Neural cell (in vitro differentiated cells): ENCODE data around the gene NELFE. TPM values are rescaled to one million over a fixed set of nuclear protein-coding genes. Genes with fewer than 3 reads are reported as not detected.
"Not testable (repeated sequence)": the region's sequence is repeated elsewhere in the genome, so short reads cannot be mapped to it uniquely, and the experiment has no call there.

Experiments used
- H2AFZ ChIP-seq: fragments of 200-600, 300-800 bp; sonication (generic), shearing (Covaris generic); 2 replicates; pipeline ENCODE4 v1.6.0; 2014; ENCODE audit warnings: low read depth, mild to moderate bottlenecking, antibody characterized with exemption, low read length, moderate library complexity
- H3F3A ChIP-seq: fragments of 200-600 bp; shearing (Covaris generic); 2 replicates; pipeline ENCODE4 v1.6.1; 2016; ENCODE audit warnings: mild to moderate bottlenecking, moderate library complexity, mixed read lengths, antibody characterized with exemption, low read length; ENCODE audit not compliant: insufficient read depth, poor library complexity, severe bottlenecking
- H3K27ac ChIP-seq: fragments of 200-600, 300-800 bp; sonication (generic), shearing (Covaris generic); 2 replicates; pipeline ENCODE4 v1.5.1; 2014; ENCODE audit warnings: mild to moderate bottlenecking, low read length, moderate library complexity
- H3K27me3 ChIP-seq: fragments of 300-800, 200-600 bp; sonication (generic), shearing (Covaris generic); 2 replicates; pipeline ENCODE4 v1.6.0; 2014; ENCODE audit warnings: mild to moderate bottlenecking, low read depth, low read length, moderate library complexity; ENCODE audit not compliant: insufficient read depth
- H3K36me3 ChIP-seq: fragments of 300-800, 200-600 bp; sonication (generic), shearing (Covaris generic); 2 replicates; pipeline ENCODE4 v1.5.1; 2014; ENCODE audit warnings: mild to moderate bottlenecking, antibody characterized with exemption, low read length, moderate library complexity; ENCODE audit not compliant: insufficient read depth
- H3K4me2 ChIP-seq: fragments of 300-800, 200-600 bp; sonication (generic), shearing (Covaris generic); 2 replicates; pipeline ENCODE4 v1.6.0; 2014; ENCODE audit warnings: mild to moderate bottlenecking, low read length
- H3K4me3 ChIP-seq: fragments of 300-800, 200-600 bp; sonication (generic), shearing (Covaris generic); 2 replicates; pipeline ENCODE4 v1.5.1; 2014; ENCODE audit warnings: mild to moderate bottlenecking, low read length, moderate library complexity
- H3K79me2 ChIP-seq: fragments of 200-600 bp; shearing (Covaris generic); replicated peaks from 2 replicates; pipeline ENCODE4 v1.6.0; 2014; ENCODE audit warnings: mild to moderate bottlenecking, low read length, moderate library complexity; ENCODE audit not compliant: insufficient read depth
- H3K9ac ChIP-seq: fragments of 300-800, 200-600 bp; sonication (generic), shearing (Covaris generic); 2 replicates; pipeline ENCODE4 v1.6.1; 2016; ENCODE audit warnings: mild to moderate bottlenecking, low read length, mixed read lengths
- H3K9me2 ChIP-seq: fragments of 200-600 bp; shearing (Covaris generic); 2 replicates; pipeline ENCODE4 v1.6.1; 2016; ENCODE audit warnings: mild to moderate bottlenecking, low read length, mixed read lengths; ENCODE audit not compliant: insufficient read depth
- H3K9me3 ChIP-seq: fragments of 200-600, 300-800 bp; sonication (generic), shearing (Covaris generic); 2 replicates; pipeline ENCODE4 v1.6.1; 2016; ENCODE audit warnings: mild to moderate bottlenecking, mixed run types, low read length, moderate library complexity, mixed read lengths
- H4K20me1 ChIP-seq: fragments of 200-600 bp; shearing (Covaris generic); 2 replicates; pipeline ENCODE4 v1.6.1; 2016; ENCODE audit warnings: mild to moderate bottlenecking, mixed run types; ENCODE audit not compliant: insufficient read depth
- EZH2 ChIP-seq: fragments of 200-600, 300-800 bp; shearing (Covaris generic), sonication (generic); IDR thresholded peaks from 2 replicates; pipeline ENCODE4 v1.6.1; 2014; ENCODE audit warnings: antibody characterized with exemption, low read length, borderline replicate concordance, mild to moderate bottlenecking; ENCODE audit not compliant: insufficient read depth, poor library complexity, severe bottlenecking
- POLR2AphosphoS5 ChIP-seq: IDR thresholded peaks from 2 replicates; pipeline ENCODE4 v1.6.1; 2012
- RAD21 ChIP-seq: fragments of 450-650 bp; conservative IDR thresholded peaks from 2 replicates; pipeline ENCODE4 v1.6.1; 2014; ENCODE audit warnings: antibody characterized with exemption, mild to moderate bottlenecking, moderate library complexity
- SMC3 ChIP-seq: fragments of 450-650 bp; conservative IDR thresholded peaks from 2 replicates; pipeline ENCODE4 v1.6.1; 2014; ENCODE audit warnings: antibody characterized with exemption, mild to moderate bottlenecking, moderate library complexity; ENCODE audit not compliant: poor library complexity
- TAF1 ChIP-seq: IDR thresholded peaks from 2 replicates; pipeline ENCODE4 v1.6.1; 2012; ENCODE audit warnings: low read depth
- polyA plus RNA-seq: library from polyadenylated mRNA; depleted of rRNA; stranded (reverse); fragments of >200 nt; gene quantifications from 2 replicates; pipeline ENCODE4 v1.2.3, GENCODE V29; 2014
- TF ChIP-seq, protein P1 (sequence below): IDR thresholded peaks from 2 replicates; pipeline ENCODE4 v1.6.1; 2012; ENCODE audit warnings: borderline replicate concordance
- TF ChIP-seq, protein P2 (sequence below): fragments of 450-650 bp; IDR thresholded peaks from 2 replicates; pipeline ENCODE4 v1.5.1; 2014; ENCODE audit warnings: antibody characterized with exemption, mild to moderate bottlenecking, moderate library complexity; ENCODE audit not compliant: poor library complexity, severe bottlenecking

The NELFE gene
- polyA plus RNA-seq, 1 donor from 2014 or later, result 103 TPM

DNA sequence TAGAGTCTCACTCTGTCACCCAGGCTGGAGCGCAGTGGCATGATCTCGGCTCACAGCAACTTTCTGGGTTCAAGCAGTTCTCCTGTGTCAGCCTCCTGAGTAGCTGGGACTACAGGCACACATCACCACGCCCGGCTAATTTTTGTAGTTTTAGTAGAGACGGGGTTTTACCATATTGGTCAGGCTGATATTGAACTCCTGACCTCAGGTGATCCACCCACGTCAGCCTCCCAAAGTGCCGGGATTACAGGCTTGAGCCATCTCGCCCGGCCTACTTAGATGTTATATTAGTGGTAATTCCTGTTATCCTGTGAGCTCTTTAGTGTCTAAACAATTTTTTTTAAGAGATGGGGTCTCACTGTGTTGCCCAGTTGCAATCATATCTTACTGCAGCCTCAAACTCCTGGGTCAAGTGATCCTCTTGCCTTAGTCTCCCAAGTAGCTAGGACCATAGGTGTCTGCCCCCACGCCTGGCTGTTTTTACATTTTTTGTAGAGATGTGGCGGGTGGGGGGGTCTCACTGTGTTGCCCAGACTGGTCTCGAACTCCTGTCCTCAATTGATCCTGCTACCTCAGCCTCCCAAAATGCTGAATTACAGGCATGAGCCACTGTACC is 19.2 kb upstream of the NELFE start:
- no peak for TF ChIP-seq RAD21
- H2AFZ ChIP-seq, result no peak overlapping the region
- H3K79me2 ChIP-seq, result peaks cover 14% of the 10 kb centered on the region
- no peaks in the 10 kb centered on the region for H3K27me3 ChIP-seq
- H4K20me1 ChIP-seq, result no peaks in the 10 kb centered on the region
- no peaks in the 10 kb centered on the region for H3K9me3 ChIP-seq
- H3K36me3 ChIP-seq, result no peaks in the 10 kb centered on the region
- H3F3A ChIP-seq, result no peaks in the 10 kb centered on the region
- no peaks in the 10 kb centered on the region for H3K9me2 ChIP-seq
- H3K27ac ChIP-seq, result no peak overlapping the region
- no peak overlapping the region for H3K4me3 ChIP-seq
- H3K4me2 ChIP-seq, result no peak overlapping the region
- H3K9ac ChIP-seq, result no peak overlapping the region

DNA sequence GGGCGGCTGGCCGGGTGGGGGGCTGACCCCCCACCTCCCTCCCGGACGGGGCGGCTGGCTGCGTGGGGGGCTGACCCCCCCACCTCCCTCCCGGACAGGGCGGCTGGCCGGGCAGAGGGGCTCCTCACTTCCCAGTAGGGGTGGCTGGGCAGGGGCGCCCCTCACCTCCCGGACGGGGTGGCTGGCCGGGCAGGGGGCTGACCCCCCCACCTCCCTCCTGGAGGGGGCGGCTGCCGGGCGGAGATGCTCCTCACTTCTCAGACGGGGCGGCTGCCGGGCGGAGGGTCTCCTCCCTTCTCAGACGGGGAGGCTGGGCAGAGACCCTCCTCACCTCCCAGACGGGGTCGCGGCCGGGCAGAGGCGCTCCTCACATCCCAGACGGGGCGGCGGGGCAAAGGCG is 17.3 kb upstream of the NELFE start:
- not testable (repeated sequence) for H2AFZ ChIP-seq, H3K27ac ChIP-seq

DNA sequence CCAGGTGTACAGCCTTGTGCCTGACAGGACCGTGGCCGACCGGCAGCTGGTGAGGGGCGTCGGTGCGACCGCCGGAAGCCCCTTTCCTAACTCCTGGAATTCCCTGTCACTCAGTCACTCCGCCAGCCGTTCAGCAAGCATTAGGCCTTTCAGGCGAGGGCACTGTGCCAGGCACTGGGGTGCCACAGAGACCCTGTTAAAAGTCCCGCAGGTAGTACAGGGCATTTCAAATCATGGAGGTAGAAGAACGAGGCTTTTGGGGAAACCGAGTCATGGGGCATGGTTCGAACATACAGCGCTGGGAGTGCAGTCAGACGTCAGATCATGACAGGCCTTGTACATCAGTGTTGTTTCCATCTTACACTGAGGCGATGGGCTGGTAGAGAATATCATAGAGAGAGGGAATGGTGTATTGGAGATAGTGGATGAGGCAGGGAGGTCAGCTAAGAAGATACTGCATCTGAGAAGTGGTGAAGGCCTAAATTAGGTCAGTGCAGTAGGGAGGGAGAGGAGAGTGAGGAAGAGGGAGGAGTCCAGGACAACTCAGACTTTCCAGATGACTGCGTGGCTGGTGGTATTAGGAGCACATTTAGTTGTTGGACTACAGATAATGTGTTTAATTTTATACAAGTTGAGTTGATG is 14.1 kb upstream of the NELFE start:
- Histone ChIP-seq H3K9me3 (no peaks in the 10 kb centered on the region), H3K4me2 (peak overlapping the region; percentile 85), H3K79me2 (peaks cover 22% of the 10 kb centered on the region), H3F3A (no peaks in the 10 kb centered on the region), H3K4me3 (peak overlapping the region; percentile 95), H4K20me1 (no peaks in the 10 kb centered on the region), H3K36me3 (no peaks in the 10 kb centered on the region), H3K27ac (peak overlapping the region; percentile 98), H2AFZ (peak overlapping the region; percentile 81), H3K27me3 (no peaks in the 10 kb centered on the region), H3K9ac (peak overlapping the region; percentile 93), H3K9me2 (no peaks in the 10 kb centered on the region)
- TF ChIP-seq, protein P1, sequence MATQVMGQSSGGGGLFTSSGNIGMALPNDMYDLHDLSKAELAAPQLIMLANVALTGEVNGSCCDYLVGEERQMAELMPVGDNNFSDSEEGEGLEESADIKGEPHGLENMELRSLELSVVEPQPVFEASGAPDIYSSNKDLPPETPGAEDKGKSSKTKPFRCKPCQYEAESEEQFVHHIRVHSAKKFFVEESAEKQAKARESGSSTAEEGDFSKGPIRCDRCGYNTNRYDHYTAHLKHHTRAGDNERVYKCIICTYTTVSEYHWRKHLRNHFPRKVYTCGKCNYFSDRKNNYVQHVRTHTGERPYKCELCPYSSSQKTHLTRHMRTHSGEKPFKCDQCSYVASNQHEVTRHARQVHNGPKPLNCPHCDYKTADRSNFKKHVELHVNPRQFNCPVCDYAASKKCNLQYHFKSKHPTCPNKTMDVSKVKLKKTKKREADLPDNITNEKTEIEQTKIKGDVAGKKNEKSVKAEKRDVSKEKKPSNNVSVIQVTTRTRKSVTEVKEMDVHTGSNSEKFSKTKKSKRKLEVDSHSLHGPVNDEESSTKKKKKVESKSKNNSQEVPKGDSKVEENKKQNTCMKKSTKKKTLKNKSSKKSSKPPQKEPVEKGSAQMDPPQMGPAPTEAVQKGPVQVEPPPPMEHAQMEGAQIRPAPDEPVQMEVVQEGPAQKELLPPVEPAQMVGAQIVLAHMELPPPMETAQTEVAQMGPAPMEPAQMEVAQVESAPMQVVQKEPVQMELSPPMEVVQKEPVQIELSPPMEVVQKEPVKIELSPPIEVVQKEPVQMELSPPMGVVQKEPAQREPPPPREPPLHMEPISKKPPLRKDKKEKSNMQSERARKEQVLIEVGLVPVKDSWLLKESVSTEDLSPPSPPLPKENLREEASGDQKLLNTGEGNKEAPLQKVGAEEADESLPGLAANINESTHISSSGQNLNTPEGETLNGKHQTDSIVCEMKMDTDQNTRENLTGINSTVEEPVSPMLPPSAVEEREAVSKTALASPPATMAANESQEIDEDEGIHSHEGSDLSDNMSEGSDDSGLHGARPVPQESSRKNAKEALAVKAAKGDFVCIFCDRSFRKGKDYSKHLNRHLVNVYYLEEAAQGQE, result peak; percentile 4
- TF ChIP-seq RAD21, result no peak

More for the DNA sequence above, 17.3 kb upstream of the NELFE start:
- peaks cover 20% of the 10 kb centered on the region for H3K79me2 ChIP-seq
- not testable (repeated sequence) for H3F3A ChIP-seq, H3K9me3 ChIP-seq, H3K36me3 ChIP-seq, H4K20me1 ChIP-seq, H3K4me3 ChIP-seq, H3K9ac ChIP-seq, H3K27me3 ChIP-seq, H3K9me2 ChIP-seq, H3K4me2 ChIP-seq

DNA sequence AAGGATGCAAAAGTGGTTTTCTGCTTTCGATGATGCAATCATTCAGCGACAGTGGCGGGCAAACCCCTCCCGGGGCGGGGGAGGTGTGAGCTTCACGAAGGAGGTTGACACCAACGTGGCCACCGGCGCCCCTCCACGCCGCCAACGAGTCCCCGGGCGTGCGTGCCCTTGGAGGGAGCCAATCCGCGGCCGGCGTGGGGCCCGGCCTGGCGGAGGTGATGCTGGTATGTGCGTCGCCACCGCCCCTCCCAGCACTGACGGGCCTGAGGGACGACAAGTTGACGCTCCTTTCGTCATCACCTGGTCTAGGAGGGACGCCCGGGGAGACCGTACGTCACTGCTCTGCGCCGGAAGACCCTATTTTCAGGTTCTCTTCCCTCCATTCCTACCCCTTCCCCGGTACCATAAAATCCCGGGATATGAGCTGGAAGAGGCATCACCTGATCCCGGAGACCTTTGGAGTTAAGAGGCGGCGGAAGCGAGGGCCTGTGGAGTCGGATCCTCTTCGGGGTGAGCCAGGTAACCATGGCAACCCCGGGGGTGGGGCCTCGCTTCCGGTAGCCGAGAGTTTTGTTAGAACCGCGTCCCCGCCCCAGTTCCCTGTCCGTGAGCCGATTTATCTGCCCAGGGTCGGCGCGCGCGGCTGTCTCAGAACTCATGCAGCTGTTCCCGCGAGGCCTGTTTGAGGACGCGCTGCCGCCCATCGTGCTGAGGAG is 13.4 kb upstream of the NELFE start, which contains the start of gene DXO:
TSS of gene DXO (minus strand) at position 146 of the 716 bp plus-strand sequence. CDS start 463 bp downstream, outside the sequence.
- no peaks in the 10 kb centered on the region for H3K36me3 ChIP-seq
- peak within 1 kb of the TSS; percentile 95 for H3K4me3 ChIP-seq
- no peaks in the 10 kb centered on the region for H4K20me1 ChIP-seq
- H3K4me2 ChIP-seq, result peak within 1 kb of the TSS; percentile 85
- peak within 1 kb of the TSS; percentile 81 for H2AFZ ChIP-seq
- peak within 1 kb of the TSS; percentile 93 for H3K9ac ChIP-seq
- H3K9me3 ChIP-seq, result no peaks in the 10 kb centered on the region
- no peaks in the 10 kb centered on the region for H3K9me2 ChIP-seq
- H3F3A ChIP-seq, result no peaks in the 10 kb centered on the region
- H3K79me2 ChIP-seq, result peaks cover 22% of the 10 kb centered on the region
- no peaks in the 10 kb centered on the region for H3K27me3 ChIP-seq
- peak within 1 kb of the TSS; percentile 98 for H3K27ac ChIP-seq
- no peak for TF ChIP-seq EZH2
- TF ChIP-seq, protein P1, result peak; percentile 63
- peak; percentile 39 for TF ChIP-seq RAD21
- peak; percentile 66 for TF ChIP-seq POLR2AphosphoS5
- TF ChIP-seq, protein P2, sequence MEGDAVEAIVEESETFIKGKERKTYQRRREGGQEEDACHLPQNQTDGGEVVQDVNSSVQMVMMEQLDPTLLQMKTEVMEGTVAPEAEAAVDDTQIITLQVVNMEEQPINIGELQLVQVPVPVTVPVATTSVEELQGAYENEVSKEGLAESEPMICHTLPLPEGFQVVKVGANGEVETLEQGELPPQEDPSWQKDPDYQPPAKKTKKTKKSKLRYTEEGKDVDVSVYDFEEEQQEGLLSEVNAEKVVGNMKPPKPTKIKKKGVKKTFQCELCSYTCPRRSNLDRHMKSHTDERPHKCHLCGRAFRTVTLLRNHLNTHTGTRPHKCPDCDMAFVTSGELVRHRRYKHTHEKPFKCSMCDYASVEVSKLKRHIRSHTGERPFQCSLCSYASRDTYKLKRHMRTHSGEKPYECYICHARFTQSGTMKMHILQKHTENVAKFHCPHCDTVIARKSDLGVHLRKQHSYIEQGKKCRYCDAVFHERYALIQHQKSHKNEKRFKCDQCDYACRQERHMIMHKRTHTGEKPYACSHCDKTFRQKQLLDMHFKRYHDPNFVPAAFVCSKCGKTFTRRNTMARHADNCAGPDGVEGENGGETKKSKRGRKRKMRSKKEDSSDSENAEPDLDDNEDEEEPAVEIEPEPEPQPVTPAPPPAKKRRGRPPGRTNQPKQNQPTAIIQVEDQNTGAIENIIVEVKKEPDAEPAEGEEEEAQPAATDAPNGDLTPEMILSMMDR, result no peak
- peak; percentile 36 for TF ChIP-seq SMC3
- TF ChIP-seq TAF1, result no peak
